Uterus (tissue), 4 donors: ENCODE measurements around the gene ASPDH. TPM values are rescaled to one million over a fixed set of nuclear protein-coding genes. Genes with fewer than 3 reads are reported as not detected.

Experiments used
- DNase-seq, 2 donors: peaks; one replicate each; pipeline ENCODE4 v3.0.0-alpha.2; 2019 to 2020
- H3K27ac ChIP-seq, 2 donors: fragments of 200-600 bp; sonication (generic); 1 replicate in 1 of 2; 2 replicates in 1 of 2; pipeline ENCODE4 v1.5.1; 2016 to 2018
- H3K27me3 ChIP-seq, 2 donors: fragments of 200-600 bp; sonication (generic); one replicate each; pipeline ENCODE4 v1.5.1; 2018 to 2019; ENCODE audit warnings: control low read depth in 1 of 2
- H3K36me3 ChIP-seq, 2 donors: fragments of 200-600 bp; sonication (generic); one replicate each; pipeline ENCODE4 v1.5.1; 2019; ENCODE audit warnings: control low read depth in 1 of 2
- H3K4me1 ChIP-seq, 2 donors: fragments of 200-600 bp; sonication (generic); one replicate each; pipeline ENCODE4 v1.5.1; 2018 to 2019; ENCODE audit warnings: control low read depth in 1 of 2
- H3K4me3 ChIP-seq, 2 donors: fragments of 200-600 bp; sonication (generic); 1 replicate in 1 of 2; 2 replicates in 1 of 2; pipeline ENCODE4 v1.5.1; 2018 to 2019; ENCODE audit warnings: mild to moderate bottlenecking in 1 of 2
- H3K9me3 ChIP-seq, 2 donors: fragments of 200-600 bp; sonication (generic); one replicate each; pipeline ENCODE4 v1.5.1; 2019; ENCODE audit warnings: control low read depth in 1 of 2
- POLR2A ChIP-seq, 2 donors: fragments of 450-650 bp; IDR thresholded peaks; one replicate each; pipeline ENCODE4 v1.6.1; 2016; ENCODE audit warnings: antibody characterized with exemption in 2 of 2, mild to moderate bottlenecking in 1 of 2, moderate library complexity in 1 of 2
- intact Hi-C: fragments of 100-400 bp; cut with DNase I; formaldehyde crosslinking; loops from one replicate; pipeline ENCODE4 v1.15.1; 2023; ENCODE audit warnings: low total_unique reads
- total RNA-seq, 4 donors: library from RNA; depleted of rRNA in 3 of 4; stranded (reverse); fragments of >200 nt in 3 of 4; gene quantifications; one replicate each; pipeline versions ENCODE4 v1.1.0 to v1.2.4, GENCODE V29; 2014 to 2023
- TF ChIP-seq, protein P1 (sequence below), 4 experiments: fragments of 200-600 bp in 2 of 4; fragments of 450-650 bp in 2 of 4; sonication (generic) in 2 of 4; IDR thresholded peaks; one replicate each; pipeline ENCODE4 v1.5.1; 2016 to 2019; ENCODE audit warnings: antibody characterized with exemption in 4 of 4, mild to moderate bottlenecking in 2 of 4, moderate library complexity in 1 of 4
- donor health status: DM: yes; HTN: yes; CAD: no.

Gene ASPDH
- total RNA-seq, 4 donors from 2014 or later, result not detected

DNA sequence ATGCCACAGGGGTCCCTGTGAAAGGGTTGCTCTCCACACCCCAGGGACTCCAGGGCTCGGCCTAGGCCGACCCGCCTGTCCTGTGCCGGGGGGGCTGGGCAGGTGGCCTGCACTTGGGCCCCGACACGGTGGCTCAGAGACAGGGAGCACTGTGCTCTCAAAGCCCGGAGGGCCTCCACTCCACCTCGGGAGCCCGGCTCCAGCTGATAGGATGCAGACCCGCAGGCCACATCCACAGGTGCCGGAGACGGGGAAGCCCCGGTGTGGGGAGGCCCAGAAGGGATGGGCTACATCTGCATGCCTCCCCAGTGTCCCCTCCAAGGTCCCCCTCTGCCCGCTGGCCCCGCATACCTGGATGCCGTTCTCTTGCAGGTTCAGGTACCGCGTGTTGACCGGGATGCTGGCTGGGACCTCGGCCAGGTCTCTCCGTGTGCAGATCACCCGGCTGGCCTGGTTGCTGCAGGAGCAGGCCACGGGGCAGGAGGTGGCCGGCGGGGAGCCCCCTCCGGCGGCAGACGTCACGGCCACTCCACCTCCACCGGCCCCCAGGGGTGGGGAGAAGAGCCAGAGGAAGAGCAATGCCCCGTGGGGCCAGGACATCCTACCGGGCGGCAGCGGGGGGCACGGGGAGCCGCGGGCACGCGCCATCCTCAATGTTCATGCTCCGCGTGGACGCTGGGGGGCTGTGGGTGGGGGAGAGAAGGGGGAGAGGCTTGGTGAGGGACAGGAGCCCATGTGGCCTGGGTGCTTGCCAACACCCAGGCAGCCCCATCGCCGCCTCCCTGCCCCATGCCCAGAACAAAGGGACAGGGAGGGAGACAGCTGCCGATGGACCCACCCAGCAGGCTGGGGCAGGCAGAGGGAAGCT is 34.7 kb upstream of the ASPDH start:
- intact Hi-C loops, result no loop called here
- Histone ChIP-seq H3K4me3 (no peak overlapping the region), H3K27me3 (no peaks in the 10 kb centered on the region), H3K4me1 (no peaks in the 10 kb centered on the region), H3K9me3 (no peaks in the 10 kb centered on the region), H3K27ac (no peak overlapping the region), H3K36me3 (no peaks in the 10 kb centered on the region)
- no peak for TF ChIP-seq POLR2A (IDR thresholded peaks at IDR 0.05)
- TF ChIP-seq, protein P1, sequence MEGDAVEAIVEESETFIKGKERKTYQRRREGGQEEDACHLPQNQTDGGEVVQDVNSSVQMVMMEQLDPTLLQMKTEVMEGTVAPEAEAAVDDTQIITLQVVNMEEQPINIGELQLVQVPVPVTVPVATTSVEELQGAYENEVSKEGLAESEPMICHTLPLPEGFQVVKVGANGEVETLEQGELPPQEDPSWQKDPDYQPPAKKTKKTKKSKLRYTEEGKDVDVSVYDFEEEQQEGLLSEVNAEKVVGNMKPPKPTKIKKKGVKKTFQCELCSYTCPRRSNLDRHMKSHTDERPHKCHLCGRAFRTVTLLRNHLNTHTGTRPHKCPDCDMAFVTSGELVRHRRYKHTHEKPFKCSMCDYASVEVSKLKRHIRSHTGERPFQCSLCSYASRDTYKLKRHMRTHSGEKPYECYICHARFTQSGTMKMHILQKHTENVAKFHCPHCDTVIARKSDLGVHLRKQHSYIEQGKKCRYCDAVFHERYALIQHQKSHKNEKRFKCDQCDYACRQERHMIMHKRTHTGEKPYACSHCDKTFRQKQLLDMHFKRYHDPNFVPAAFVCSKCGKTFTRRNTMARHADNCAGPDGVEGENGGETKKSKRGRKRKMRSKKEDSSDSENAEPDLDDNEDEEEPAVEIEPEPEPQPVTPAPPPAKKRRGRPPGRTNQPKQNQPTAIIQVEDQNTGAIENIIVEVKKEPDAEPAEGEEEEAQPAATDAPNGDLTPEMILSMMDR (IDR thresholded peaks at IDR 0.05), result no peak
- no peak for DNase-seq

DNA sequence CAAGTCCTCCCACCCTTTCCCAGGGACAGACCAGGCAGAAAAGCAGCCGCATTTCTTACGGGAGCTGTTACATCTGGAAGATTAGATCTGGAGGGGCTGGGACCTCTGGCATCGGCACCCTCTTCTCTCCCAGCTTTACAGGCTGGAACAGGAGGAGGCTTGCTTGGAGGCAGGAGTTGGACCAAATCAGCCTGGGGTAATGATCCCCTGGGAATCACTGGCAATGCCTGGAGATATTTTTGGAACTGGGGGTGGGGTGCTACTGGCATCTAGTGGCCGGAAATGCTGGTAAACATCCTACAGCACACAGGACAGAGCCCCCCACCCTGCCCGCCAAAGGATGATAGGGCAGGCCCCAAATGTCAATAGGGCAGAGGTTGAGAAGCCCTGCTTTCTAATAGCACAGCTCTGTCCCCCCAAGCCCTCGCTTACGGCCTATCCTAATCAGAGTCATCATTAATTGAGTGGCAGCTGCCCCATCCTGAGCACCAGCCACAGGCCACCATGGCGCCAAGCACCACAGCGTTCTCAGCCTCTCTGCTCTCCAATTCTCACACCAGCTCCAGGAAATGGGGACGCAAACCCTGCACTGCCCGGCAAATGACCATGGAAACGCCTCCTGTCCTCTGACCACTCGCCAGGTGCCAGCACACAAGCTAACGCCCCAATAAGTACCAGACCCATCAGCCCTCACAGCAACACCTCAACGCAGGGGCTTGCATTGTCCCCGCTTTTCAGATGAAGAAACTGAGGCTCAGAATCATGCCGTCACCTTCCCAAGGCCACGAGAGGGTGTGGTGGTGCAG is 33.9 kb upstream of the ASPDH start:
- Histone ChIP-seq H3K27ac (no peak overlapping the region), H3K36me3 (no peaks in the 10 kb centered on the region), H3K4me3 (no peak overlapping the region), H3K27me3 (no peaks in the 10 kb centered on the region), H3K9me3 (no peaks in the 10 kb centered on the region), H3K4me1 (no peaks in the 10 kb centered on the region)
- no peak for DNase-seq
- no peak for TF ChIP-seq POLR2A (IDR thresholded peaks at IDR 0.05)
- TF ChIP-seq, protein P1 (IDR thresholded peaks at IDR 0.05), result no peak
- intact Hi-C loops, result no loop called here

DNA sequence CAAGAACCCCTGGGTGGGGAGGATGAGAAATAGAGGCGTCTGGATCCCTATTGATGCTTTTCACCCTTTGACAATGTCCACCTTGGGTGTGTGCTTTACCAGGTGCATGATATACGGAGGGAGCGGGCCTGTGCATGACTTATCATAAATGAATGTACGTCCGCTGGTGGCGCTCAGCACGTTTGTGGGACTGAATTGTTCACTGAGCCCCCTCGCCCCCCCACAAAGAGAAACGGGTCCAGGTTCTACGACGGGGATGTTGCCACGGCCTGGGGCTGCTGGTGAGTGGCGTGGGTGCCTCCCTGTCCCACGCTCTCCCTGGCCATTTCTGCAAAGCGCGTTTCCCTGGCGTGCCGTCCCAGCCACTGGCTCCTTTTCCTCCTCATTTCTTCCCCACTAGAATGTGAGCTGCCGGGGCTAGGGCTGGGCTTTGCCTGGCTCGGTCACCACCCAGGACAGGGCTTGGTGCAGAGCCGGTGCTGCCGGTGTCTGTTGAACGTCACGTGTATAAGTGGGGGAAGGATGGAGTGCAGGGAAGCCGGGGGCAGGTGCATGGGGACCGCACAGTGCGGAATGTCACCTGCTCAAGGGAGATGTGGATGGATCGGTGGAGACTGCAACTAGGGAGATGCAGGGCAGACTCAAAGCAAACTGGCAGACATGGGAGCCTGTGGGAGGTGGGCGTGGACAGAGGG is 33.0 kb upstream of the ASPDH start:
- Histone ChIP-seq H3K36me3 (no peaks in the 10 kb centered on the region), H3K4me3 (no peak overlapping the region), H3K27me3 (no peaks in the 10 kb centered on the region), H3K27ac (no peak overlapping the region), H3K9me3 (no peaks in the 10 kb centered on the region), H3K4me1 (no peaks in the 10 kb centered on the region)
- no peak for DNase-seq
- intact Hi-C loops, result no loop called here
- TF ChIP-seq POLR2A (IDR thresholded peaks at IDR 0.05), result no peak
- TF ChIP-seq, protein P1 (IDR thresholded peaks at IDR 0.05), result no peak

DNA sequence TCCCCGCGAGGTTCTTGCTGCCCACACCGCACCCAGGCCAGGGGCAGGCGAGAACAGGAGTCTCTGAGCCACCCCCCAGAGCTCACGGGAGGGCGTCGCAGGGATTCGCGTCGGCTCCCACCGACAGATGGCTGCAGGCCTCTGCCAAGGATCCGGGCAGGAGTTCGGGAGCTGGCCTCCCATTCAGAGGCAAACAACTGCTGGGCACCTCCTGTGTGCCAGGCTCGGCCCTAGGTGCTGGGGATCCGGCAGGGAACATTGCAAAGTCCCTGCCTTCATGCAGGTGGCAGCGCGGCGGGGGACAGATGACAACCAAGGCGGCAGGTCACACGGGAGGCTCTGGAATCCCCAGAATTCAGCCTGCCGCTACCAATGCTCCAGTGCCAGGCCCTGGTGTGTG is 29.2 kb upstream of the ASPDH start:
- Histone ChIP-seq H3K36me3 (no peaks in the 10 kb centered on the region), H3K4me1 (no peaks in the 10 kb centered on the region), H3K27ac (no peak overlapping the region), H3K9me3 (no peaks in the 10 kb centered on the region), H3K4me3 (no peak overlapping the region), H3K27me3 (no peaks in the 10 kb centered on the region)
- intact Hi-C loops, result no loop called here
- TF ChIP-seq, protein P1 (IDR thresholded peaks at IDR 0.05), result no peak
- TF ChIP-seq POLR2A (IDR thresholded peaks at IDR 0.05), result no peak
- DNase-seq, result no peak
